Naive thymus-derived CD8-positive, alpha-beta T cell (primary cell): ENCODE results near the gene HSPB9. TPM values are rescaled to one million over a fixed set of nuclear protein-coding genes. Genes with fewer than 3 reads are reported as not detected.

Source experiments
- ATAC-seq, 2 donors: fragments of 150-1000 bp; cut with Tn5 transposase in 1 of 2; sonication (Bioruptor Pico), chemical (Tn5 transposase) in 1 of 2; 1 replicate in 1 of 2; 2 replicates in 1 of 2; pipeline ENCODE4 v1.10.0; 2021; ENCODE audit warnings: mild to moderate bottlenecking in 2 of 2, moderate library complexity in 2 of 2
- POLR2A ChIA-PET: fragments of 350-600 bp; sonication (Branson Sonifier 250); formaldehyde crosslinking; loops from one replicate; lab custom pipeline; 2021; ENCODE audit warnings: antibody characterized with exemption; lab: Charles Lee
- DNase-seq, 10 donors: peaks; one replicate each; pipeline versions ENCODE4 v3.0.0 to v3.0.0-alpha.2; 2020 to 2022
- H3K27ac Mint-ChIP-seq, 10 donors: one replicate each; pipeline ENCODE4 v1.8.0; 2020 to 2022; ENCODE audit warnings: mild to moderate bottlenecking in 10 of 10, mixed read lengths in 10 of 10, moderate library complexity in 4 of 10, inconsistent platforms in 1 of 10
- H3K27me3 Mint-ChIP-seq, 5 donors: one replicate each; pipeline ENCODE4 v1.8.0; 2021 to 2022; ENCODE audit warnings: mixed read lengths in 5 of 5
- H3K36me3 Mint-ChIP-seq, 3 donors: one replicate each; pipeline ENCODE4 v1.8.0; 2020 to 2022; ENCODE audit warnings: mixed read lengths in 3 of 3, mild to moderate bottlenecking in 2 of 3, inconsistent platforms in 1 of 3
- H3K4me1 Mint-ChIP-seq, 4 donors: one replicate each; pipeline ENCODE4 v1.8.0; 2021 to 2022; ENCODE audit warnings: mixed read lengths in 4 of 4
- H3K4me3 Mint-ChIP-seq, 10 donors: one replicate each; pipeline ENCODE4 v1.8.0; 2020 to 2022; ENCODE audit warnings: mild to moderate bottlenecking in 10 of 10, mixed read lengths in 10 of 10, moderate library complexity in 6 of 10, inconsistent platforms in 1 of 10
- H3K9me3 Mint-ChIP-seq, 9 donors: one replicate each; pipeline ENCODE4 v1.8.0; 2020 to 2022; ENCODE audit warnings: mixed read lengths in 9 of 9, mild to moderate bottlenecking in 3 of 9, inconsistent platforms in 1 of 9, moderate library complexity in 1 of 9
- polyA plus RNA-seq, 3 donors: library from polyadenylated mRNA; unstranded; fragments of 300-500 nt; fragmentation: Illumina TruSeq; gene quantifications; one replicate each; pipeline ENCODE4 v1.2.3, GENCODE V29; 2021
- total RNA-seq, 8 experiments: library from RNA in 2 of 8; stranded (reverse) in 2 of 8; gene quantifications; one replicate each; pipeline ENCODE4 v1.2.3 and lab custom pipeline; 2021 to 2026

The HSPB9 gene
- total and polyA plus RNA-seq, 5 experiments from 2014 or later, result not detected

DNA sequence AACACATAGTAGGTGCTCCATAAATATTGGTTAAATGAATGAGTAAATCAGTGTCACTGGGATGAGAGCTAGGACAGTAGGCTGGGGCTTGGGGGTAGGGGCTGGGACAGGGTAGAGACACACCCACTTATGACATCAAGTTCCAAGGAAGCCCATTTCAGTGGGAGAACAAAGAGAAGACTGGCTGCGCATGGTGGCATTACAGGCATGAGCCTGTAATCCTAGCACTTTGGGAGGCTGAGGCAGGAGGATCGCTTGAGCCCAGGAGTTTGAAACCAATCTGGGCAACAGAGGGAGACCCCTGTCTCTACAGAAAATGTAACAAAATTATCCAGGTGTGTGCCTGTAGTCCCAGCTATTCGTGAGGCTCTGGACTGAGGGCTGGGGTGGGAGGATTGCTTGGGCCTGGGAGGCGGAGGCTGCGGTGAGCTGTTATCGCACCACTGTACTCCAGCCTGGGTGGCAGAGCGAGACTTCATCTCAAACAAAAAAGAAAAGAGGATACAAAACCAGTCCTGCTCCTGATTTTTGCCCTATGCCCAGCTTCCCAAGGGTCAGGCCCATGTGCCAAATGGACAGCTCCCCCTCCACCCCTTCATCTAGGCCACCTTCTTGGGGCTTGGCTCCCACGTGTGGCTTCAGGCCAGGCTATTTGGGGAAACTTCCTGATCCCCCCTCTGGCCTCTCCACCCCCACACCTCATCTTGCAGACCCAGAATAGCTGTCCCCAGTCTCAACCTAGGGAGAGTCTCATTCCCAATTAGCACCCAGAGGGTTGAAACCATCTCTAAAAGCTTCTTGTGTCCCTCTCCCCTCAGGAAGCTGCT is 31.4 kb upstream of the HSPB9 start:
- no peaks in the 10 kb centered on the region for H3K36me3 Mint-ChIP-seq
- H3K27me3 Mint-ChIP-seq, result peaks cover 4 to 24% (median 10%) of the 10 kb centered on the region in 5 donors
- H3K4me1 Mint-ChIP-seq, result no peaks in the 10 kb centered on the region
- peak overlapping the region in 1 of 10 donors; percentile 32 for H3K27ac Mint-ChIP-seq
- ATAC-seq (no peak), DNase-seq (no peak)
- POLR2A ChIA-PET, result no interaction called here
- H3K4me3 Mint-ChIP-seq, result no peak overlapping the region
- H3K9me3 Mint-ChIP-seq, result no peaks in the 10 kb centered on the region

GRCh38 chr17:42092939-42093338 is 29.7 kb upstream of the HSPB9 start:
- Mint-ChIP-seq H3K27ac (no peak overlapping the region), H3K36me3 (no peaks in the 10 kb centered on the region), H3K4me1 (peaks cover 5 to 6% (median 5%) of the 10 kb centered on the region in 4 donors), H3K9me3 (no peaks in the 10 kb centered on the region), H3K27me3 (peaks cover 8 to 37% (median 14%) of the 10 kb centered on the region in 5 donors), H3K4me3 (no peak overlapping the region)
- DNase-seq (no peak), ATAC-seq (no peak)
- POLR2A ChIA-PET, result interaction anchor here (0.7 kb wide), 1 partner anchor 15 kb away, joined by 3 read pairs; no protein-coding TSS in a partner anchor

GRCh38 chr17:42094375-42095069 is 28.1 kb upstream of the HSPB9 start:
- ATAC-seq (no peak), DNase-seq (no peak)
- Mint-ChIP-seq H3K4me3 (no peak overlapping the region), H3K36me3 (no peaks in the 10 kb centered on the region), H3K27me3 (peaks cover 8 to 39% (median 13%) of the 10 kb centered on the region in 5 donors), H3K4me1 (peaks cover 6 to 9% (median 8%) of the 10 kb centered on the region in 4 donors), H3K9me3 (no peaks in the 10 kb centered on the region), H3K27ac (no peak overlapping the region)
- POLR2A ChIA-PET, result no interaction called here

GRCh38 chr17:42096360-42097111 is 26.1 kb upstream of the HSPB9 start:
- POLR2A ChIA-PET, result interaction anchor here (0.7 kb wide), 1 partner anchor 1257 kb away, joined by 3 read pairs; no protein-coding TSS in a partner anchor
- Mint-ChIP-seq H3K4me1 (peaks cover 8 to 11% (median 8%) of the 10 kb centered on the region in 4 donors), H3K27me3 (peaks cover 8 to 39% (median 11%) of the 10 kb centered on the region in 5 donors), H3K36me3 (no peaks in the 10 kb centered on the region), H3K9me3 (no peaks in the 10 kb centered on the region), H3K27ac (no peak overlapping the region), H3K4me3 (no peak overlapping the region)
- DNase-seq, result no peak
- no peak for ATAC-seq

GRCh38 chr17:42097691-42098631 is 24.6 kb upstream of the HSPB9 start, which contains the start of gene ZNF385C:
ZNF385C (minus strand) TSS chr17:42098473; CDS start chr17:42063056, 35,417 bp downstream.
- POLR2A ChIA-PET, result interaction anchor here (0.5 to 1.4 kb wide), 5 partner anchors 13 to 1107 kb away, joined by 3 to 5 read pairs (median 4); partner anchors contain the start of gene DHX58
- Mint-ChIP-seq H3K4me3 (peak within 1 kb of the TSS; percentile 30 to 78 (median 64)), H3K27ac (peak within 1 kb of the TSS in 3 of 10 donors; percentile 14 to 85 (median 72)), H3K27me3 (peaks cover 8 to 39% (median 11%) of the 10 kb centered on the region in 5 donors), H3K9me3 (no peaks in the 10 kb centered on the region), H3K36me3 (peaks cover 0 to 1% (median 0%) of the 10 kb centered on the region in 3 donors), H3K4me1 (peaks cover 8 to 13% (median 9%) of the 10 kb centered on the region in 4 donors)
- peak; percentile 78 to 93 for ATAC-seq
- DNase-seq, result peak in 9 of 10 donors; percentile 25 to 71 (median 37)

- Mint-ChIP-seq H3K27ac (peak overlapping the region in 2 of 10 donors; percentile 14 to 72), H3K4me3 (peak overlapping the region in 5 of 10 donors; percentile 11 to 68 (median 22)), H3K4me1 (peaks cover 8 to 13% (median 9%) of the 10 kb centered on the region in 4 donors), H3K9me3 (no peaks in the 10 kb centered on the region), H3K27me3 (peaks cover 7 to 36% (median 11%) of the 10 kb centered on the region in 5 donors), H3K36me3 (peaks cover 0 to 9% (median 0%) of the 10 kb centered on the region in 3 donors)
- ATAC-seq (peak in 1 of 2 donors; percentile 31), DNase-seq (peak in 1 of 10 donors; percentile 21)
- POLR2A ChIA-PET, result interaction anchor here (0.5 to 1.3 kb wide), 2 partner anchors 12 to 1107 kb away, joined by 3 to 4 read pairs; no protein-coding TSS in a partner anchor
Measured at GRCh38 chr17:42098730-42099399, 23.7 kb upstream of the HSPB9 start.

DNA sequence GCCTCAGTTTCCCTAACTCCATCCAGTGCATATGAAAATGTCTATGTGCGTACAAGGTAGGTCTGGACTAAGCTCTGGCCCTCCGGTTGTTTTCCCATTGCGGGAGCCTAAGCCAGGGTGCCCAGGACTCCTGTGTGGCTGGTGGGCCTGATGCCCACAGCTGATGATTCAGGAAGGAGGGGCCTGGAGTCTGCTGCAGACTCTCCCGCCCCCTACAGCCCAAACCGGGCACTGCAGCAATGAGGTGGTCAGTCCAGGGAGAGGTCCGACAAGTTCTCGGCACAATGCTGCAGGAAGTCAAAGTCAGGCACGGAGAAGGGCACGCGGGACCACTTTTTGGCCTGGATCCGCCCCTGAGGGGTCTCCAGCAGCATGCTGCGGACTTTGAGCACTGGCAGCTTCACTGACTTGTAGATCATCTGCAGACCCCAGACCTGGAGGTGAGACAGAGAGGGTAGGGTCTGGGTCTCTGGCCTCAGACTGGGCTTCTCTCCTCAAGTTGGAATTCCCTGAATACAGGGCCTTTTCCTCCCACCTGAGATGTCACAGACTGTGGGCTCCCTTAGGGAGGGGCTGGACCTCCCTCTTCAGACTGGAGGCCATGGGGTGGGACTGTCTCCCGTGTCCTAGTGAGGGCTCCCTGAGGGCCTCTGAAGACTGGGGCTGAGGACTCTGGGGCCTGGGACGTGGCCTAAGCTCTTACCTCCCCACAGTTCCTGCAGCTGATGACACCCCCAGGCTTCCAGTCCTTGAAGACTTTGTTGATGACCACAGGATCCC is 20.9 kb upstream of the HSPB9 start:
- DNase-seq (peak in 9 of 10 donors; percentile 31 to 62 (median 56)), ATAC-seq (peak; percentile 47 to 67)
- Mint-ChIP-seq H3K27me3 (peaks cover 0 to 10% (median 8%) of the 10 kb centered on the region in 5 donors), H3K9me3 (no peaks in the 10 kb centered on the region), H3K4me1 (peaks cover 8 to 18% (median 15%) of the 10 kb centered on the region in 4 donors), H3K36me3 (peaks cover 0 to 28% (median 3%) of the 10 kb centered on the region in 3 donors), H3K4me3 (no peak overlapping the region), H3K27ac (peak overlapping the region in 2 of 10 donors; percentile 49 to 63)
- POLR2A ChIA-PET, result interaction anchor here (0.5 to 0.9 kb wide), 2 partner anchors 12 to 78 kb away, joined by 3 read pairs; no protein-coding TSS in a partner anchor

DNA sequence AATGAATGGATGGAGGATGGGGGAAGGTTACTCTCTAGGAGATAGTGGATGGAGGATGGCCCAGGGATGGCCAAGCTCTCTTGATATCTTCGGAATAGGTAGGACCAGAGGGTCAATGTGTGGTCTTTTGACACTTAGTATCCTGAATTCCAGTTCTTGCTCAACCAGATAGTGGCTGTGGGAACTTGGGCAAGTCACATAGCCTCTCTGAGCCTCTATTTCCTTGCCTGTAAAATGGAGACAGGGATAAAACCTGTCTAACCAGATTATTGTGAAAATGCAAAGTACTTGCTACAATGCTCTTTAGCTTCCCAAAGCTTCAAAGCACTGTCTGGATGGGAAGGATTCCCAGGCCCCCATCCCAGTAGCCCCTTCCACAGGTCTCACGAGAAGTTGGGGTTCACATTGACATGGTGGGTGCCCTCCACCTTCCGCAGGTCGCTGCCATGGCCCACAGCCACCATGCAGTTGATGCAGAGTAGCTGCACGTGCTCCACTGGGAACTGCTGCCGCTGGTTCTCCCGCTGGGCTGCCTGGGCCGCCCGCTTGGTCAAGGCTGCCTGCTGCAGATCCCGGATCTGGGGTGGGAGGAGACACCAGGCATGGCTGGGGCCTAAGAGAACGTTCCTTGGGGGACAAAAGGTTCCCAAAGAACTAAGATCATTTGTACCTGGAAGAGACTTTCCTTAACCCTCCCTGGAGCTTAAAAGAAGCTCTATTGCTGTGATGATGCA is 19.2 kb upstream of the HSPB9 start:
- ATAC-seq, result no peak
- Mint-ChIP-seq H3K27ac (peak overlapping the region in 1 of 10 donors; percentile 63), H3K4me3 (no peak overlapping the region)

DNA sequence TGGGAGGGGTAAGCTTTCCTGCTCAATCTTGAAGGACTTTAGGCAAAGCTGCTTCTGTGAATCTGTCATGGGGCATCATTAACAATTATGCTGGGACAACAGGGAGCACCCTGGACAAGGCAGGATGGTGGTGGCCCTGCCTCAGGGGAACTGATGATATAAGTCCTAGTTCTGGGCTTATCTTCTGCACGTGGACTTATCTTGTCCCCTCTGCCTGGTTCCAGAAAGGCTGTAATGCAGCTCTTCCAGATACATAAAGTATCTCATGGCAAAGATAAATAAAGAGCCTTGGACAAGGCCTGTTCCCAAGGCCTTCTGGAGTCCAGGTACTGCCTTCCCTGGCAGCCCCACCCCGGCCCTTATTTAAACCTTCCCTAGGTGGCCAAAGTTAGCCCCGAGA is 18.3 kb upstream of the HSPB9 start:
- no peaks in the 10 kb centered on the region for H3K27me3 Mint-ChIP-seq
- DNase-seq (no peak), ATAC-seq (no peak)
- H3K9me3 Mint-ChIP-seq, result no peaks in the 10 kb centered on the region
- peaks cover 0 to 42% (median 10%) of the 10 kb centered on the region in 3 donors for H3K36me3 Mint-ChIP-seq
- H3K4me3 Mint-ChIP-seq, result no peak overlapping the region
- peaks cover 9 to 27% (median 17%) of the 10 kb centered on the region in 4 donors for H3K4me1 Mint-ChIP-seq
- POLR2A ChIA-PET, result interaction anchor here (1.2 to 1.5 kb wide), 2 partner anchors 8 to 87 kb away, joined by 3 read pairs; partner anchors contain the start of genes DHX58 and DNAJC7
- peak overlapping the region in 1 of 10 donors; percentile 77 for H3K27ac Mint-ChIP-seq

More for the DNA sequence above, 19.2 kb upstream of the HSPB9 start:
- no peaks in the 10 kb centered on the region for H3K9me3 Mint-ChIP-seq
- no peak for DNase-seq
- POLR2A ChIA-PET, result interaction anchor here (0.7 to 1.5 kb wide), 3 partner anchors 9 to 86 kb away, joined by 3 to 4 read pairs (median 3); partner anchors contain the start of genes DHX58 and DNAJC7
- H3K36me3 Mint-ChIP-seq, result peaks cover 0 to 35% (median 4%) of the 10 kb centered on the region in 3 donors
- H3K27me3 Mint-ChIP-seq, result no peaks in the 10 kb centered on the region
- peaks cover 7 to 20% (median 13%) of the 10 kb centered on the region in 4 donors for H3K4me1 Mint-ChIP-seq
